Upper lobe of left lung (tissue), 4 donors: ENCODE results near the gene TEX264.

Experiments used
- EP300 ChIP-seq, 4 donors: sonication (generic); formaldehyde crosslinking; IDR thresholded peaks; one replicate each; pipeline ENCODE4 v1.5.1; 2017; ENCODE audit warnings: antibody characterized with exemption in 4 of 4, control low read depth in 2 of 4
- POLR2AphosphoS5 ChIP-seq, 2 donors: sonication (generic); formaldehyde crosslinking; IDR thresholded peaks; one replicate each; pipeline ENCODE4 v1.5.1; 2017; ENCODE audit warnings: antibody characterized with exemption in 2 of 2

DNA sequence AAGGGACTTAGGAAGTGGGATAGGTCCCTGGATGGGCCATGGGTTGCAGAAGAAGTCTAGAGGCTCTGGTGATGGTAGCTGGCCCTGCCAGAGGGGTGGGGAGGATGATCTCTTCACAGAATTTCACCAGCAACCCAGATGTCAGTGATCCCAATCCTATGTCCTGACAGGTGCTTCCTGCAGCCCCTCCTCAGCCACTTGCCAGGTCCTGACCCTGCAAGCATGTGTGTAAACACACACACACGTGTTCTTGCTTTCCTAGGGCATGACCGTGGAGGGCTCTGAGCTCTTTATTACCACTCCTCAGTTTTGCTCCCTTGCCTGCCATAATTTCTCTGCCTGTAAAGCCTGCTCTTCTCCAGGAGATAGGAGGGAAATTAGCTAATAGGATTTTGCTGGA, 12.5 kb downstream of the TEX264 start:
- no peak for TF ChIP-seq EP300 (IDR thresholded peaks at IDR 0.05)
- TF ChIP-seq POLR2AphosphoS5 (IDR thresholded peaks at IDR 0.05): no peak
